ENCODE results near the gene STK17A.

STK17A gene

DNA sequence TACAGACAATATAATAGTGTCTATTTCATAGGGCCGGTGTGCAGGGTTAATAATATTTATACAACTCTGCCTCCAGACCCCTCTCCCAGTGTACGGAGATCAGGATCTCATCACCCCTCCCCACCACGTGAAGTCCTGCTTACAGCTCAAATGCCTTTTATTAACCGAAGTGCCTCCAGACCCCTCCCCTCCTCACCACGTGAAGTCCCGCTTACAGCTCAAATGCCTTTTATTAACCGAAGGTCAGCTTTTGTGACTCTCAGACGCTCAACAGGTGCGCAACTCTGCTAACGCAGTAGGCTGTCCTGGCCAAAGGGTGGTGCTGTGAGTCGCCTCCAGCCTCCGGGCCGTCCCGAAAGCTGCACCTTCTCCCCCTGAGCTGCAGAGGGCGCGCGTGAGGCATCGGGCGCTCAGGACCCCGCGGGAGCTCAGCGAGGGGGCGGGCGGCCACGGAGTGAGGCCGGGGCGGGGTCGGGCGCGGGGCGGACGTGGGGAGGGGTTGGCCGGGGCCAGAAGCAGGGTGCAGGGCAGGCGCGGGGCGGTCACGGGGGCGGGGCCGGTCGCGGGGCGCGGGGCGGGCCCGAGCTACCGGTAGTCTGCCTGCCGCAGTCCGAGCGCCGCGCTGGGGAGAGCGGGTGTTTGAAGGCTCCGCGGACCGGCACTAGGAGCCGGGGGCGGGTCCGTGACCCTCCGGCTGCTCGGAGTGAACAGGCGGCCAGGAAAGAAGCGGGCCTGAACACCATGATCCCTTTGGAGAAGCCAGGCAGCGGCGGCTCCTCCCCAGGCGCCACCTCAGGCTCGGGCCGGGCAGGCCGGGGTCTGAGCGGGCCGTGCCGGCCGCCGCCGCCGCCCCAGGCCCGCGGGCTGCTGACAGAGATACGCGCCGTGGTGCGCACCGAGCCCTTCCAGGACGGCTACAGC is at the start of gene STK17A:
Gene STK17A (plus strand): TSS at position 606 of the 921 bp plus-strand sequence. CDS start 136 bp downstream, at position 742.
- DNase-seq = peak; percentile 94

DNA sequence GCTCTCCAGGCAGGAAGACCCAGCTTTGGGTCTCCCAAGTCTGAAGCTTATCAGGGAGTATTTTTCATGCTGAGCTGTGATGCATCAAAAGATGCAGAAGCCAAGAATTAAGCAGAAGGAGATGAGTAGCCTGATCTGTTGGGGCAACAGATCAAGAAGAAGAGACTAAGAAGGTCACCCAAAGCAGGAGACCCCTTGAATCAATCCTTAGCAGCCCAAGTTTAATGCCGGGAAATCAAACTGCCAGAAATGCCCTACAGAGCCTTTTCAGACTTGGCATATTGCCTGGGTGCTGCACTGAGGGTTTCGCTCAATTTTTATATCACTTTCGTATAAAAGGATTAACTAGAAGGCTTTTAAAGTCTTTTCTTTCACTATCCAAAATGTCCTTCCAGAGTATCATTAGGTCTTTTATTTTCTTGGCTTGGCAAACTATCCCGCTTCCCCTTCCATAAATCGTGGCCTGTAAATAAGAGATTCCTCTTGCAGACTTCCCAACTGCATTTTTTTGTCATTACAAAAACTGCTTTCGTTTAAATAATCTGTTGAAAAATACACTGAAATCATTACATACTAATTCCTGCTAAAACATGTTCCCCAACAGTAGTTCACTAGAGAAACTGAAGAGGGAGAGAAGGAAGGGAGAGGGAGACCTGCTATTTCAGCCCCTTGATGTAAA is 49.0 kb upstream of the STK17A start:
- DNase-seq = no peak

DNA sequence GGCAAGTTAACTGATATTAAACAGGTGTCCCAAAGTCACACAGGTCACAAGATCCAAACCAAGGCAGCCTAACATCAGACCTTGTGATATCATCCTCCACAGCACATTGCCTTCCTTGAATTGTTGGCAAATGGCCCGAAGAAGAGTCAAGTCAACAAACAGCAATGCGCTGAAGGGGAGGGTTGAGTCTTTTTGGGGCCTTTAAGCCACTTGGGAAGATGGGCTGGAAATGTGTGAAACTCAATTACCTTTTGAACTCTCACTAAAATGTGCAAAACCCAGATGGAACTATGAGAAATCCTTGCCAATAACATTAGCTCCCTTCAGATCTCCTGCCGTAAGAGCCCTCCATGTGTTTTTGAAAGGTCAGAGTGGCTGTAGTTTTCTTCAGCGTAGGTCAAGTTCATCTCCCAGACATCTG is 47.9 kb upstream of the STK17A start:
- DNase-seq = no peak

DNA sequence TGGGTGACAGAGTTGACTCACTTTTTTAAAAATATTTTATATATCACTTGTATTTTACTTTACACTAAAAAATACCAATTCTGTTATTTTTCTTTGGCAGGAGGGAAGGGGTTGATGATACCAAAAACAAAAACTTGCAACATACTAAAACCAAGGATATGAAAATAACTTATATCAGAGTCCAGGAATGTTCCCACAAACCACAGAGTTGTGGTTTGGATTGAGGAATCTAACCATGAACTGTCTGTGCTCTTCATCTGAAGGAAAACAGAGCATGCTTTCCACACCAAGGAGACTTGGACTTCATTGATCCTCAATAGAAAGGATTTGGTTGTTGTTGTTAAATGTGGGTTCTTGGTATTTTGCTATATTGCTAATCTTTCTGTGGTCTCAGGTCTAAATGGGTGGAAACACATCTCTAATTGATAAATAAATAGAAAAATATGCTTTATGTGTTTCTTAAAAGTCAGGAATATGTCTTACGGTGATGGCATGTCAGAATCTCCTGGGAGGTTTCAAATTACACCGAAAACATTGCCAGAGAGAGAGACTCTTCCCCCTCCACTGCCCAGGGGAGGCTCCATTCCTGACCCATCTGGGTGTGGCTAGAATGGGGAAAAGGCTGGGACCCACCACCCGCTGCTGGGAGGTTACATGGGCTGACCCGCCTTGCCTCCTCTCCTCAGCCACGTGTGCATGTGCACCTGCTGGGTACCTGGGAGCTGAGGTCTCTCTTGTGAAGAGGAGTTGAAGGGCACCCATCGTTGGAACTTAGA is 46.9 kb upstream of the STK17A start:
- no peak for DNase-seq

DNA sequence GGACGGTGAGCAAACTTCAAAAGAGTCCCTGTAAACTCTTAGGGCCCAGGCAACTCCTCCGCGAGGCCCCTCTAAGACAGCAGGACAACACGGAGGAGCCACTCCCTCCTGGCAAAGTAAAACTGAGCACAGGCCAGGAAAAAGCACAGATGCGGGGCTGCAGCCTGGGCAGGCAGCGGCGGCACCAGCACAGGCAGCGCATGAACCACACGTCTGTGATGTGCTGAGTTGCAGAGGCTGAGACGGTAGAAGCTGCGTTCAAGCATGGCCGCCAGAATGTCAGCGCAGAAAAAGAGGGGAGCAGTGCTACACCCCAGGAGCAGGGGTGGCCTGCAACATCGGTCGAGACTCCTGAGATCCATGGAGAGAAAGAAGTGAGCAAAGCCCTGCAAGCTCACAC is 46.1 kb upstream of the STK17A start:
- no peak for DNase-seq

DNA sequence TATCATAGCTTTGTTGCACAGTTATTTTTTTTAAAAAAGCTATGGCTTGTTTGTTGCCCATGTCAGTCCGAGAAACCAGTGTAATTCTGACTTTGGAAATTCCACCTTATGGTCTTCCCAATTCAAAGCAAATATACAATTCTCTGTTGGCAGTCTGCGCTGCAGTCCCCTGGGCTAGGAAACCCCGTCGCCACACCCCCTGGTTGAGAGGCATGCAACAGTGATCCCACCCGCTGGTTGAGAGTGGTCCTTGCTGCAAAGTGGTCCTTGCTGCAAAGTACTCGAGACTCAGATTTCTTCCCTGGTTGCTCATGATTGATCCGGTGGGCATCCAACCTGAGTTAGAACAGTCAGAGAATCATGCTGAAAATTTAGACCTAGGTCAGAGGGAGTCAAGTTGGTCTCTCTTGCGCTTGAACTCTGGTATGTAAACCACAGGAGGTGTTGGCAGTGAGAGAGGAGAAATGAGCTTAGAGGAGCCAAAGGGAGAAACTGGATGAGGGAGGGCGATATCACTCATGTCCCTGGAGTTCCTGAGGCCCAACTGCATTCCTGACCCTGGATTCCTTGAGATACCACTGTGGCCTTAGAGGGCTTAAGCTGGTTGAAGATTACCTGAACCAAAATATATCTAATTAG is 45.0 kb upstream of the STK17A start:
- DNase-seq = no peak

DNA sequence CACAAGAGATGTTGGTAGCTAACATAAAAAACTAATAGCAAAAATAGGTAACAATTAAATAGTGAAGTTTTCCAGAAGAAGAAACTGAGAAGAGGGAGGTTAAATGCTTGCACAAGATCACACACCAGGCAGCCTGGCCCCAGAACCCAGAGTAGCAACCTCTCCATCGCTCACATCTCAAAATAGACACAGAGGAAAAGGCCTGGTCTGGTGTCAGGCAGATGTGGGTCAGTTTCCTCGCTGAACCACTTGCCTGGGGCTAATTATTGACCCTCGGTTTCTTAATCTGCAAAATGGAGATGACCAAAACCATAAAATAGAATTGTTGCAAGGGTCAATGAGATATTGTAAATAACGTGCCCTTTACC is 44.5 kb upstream of the STK17A start:
- no peak for DNase-seq

DNA sequence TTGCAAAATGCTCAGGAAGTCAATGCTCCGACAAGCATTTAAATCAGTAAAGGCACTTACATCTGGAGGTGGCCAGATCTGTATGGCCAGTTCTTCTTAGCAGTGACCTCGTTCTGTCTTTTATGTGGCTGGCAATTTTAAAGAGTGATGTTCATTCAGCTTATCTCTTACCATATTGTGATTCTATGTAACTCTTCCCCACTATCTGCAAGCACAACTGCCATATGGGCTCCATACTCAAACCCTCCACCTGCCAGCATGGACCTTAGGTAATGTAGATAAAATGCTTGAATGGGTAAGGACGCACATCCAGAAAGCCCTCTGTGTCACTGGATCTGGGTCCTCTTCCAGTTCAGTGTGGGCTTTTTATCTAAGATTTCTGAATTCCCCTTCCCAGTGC is 42.4 kb upstream of the STK17A start:
- DNase-seq = no peak

DNA sequence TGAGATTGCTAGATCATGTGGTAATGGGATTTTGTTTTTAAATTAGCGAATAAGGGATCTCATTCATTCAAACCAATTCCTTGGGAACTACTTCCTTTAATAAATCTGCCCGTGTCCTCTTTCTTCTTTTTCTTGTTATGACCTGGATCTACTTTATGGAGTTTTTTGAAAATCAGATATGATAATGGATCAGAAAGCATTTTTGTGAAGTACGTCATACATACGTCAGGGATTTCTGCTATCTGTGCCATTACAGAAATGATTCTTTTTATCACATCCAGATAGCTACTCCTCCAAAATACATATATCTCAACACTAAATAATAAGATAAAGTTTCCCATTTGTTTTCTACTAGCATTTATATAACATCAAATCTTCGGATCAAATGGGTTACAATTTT is 40.2 kb upstream of the STK17A start:
- DNase-seq = no peak

DNA sequence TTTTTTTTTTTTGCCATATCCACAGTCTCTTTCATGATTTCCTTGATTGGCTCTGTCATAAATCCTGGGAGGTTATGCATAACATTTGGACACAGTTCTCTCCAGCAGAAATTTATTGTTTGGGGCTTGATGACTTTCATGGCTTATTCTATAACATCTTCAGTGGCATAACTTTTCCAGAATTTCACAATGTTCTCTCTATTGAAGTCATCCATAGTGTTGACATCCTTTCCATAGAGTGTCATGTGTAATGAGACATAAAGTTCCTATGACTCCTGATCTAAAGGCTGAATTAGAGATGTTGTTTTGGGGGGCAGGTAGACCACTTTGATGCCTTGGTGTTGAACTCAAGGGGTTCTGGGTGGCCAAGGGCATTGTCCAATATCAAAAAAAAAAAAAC is 36.7 kb upstream of the STK17A start:
- DNase-seq = no peak

DNA sequence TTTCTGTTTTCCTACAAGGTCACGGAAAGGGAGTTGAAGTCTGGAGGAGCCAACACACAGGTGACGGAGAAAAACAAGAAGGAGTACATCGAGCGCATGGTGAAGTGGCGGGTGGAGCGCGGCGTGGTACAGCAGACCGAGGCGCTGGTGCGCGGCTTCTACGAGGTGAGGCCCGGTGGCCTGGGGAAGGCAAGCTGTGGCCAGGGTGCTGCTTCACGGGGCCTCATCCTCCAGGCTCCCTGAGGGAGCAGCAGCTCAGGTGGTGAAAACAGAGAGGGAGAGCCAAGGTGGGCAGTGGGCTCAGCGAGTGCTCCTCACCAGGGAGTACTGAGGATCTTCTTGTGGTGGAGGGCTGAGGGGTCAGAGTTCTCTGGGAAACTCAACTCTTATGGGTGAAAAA is 32.5 kb upstream of the STK17A start:
- no peak for DNase-seq

DNA sequence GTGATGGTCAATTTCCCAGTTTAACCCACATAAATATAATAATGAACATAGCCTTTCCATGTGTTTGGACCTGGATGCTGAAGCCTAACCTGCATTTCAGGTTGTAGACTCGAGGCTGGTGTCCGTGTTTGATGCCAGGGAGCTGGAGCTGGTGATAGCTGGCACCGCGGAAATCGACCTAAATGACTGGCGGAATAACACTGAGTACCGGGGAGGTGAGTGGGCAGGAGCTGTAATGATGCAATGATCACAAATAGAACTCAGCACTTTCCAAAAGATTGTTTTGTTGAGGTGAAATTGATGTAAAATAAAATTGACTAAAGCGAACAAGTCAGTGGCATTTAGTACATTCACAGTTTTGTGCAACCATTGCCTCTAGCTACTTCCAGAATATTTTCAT is 30.8 kb upstream of the STK17A start:
- DNase-seq = no peak

DNA sequence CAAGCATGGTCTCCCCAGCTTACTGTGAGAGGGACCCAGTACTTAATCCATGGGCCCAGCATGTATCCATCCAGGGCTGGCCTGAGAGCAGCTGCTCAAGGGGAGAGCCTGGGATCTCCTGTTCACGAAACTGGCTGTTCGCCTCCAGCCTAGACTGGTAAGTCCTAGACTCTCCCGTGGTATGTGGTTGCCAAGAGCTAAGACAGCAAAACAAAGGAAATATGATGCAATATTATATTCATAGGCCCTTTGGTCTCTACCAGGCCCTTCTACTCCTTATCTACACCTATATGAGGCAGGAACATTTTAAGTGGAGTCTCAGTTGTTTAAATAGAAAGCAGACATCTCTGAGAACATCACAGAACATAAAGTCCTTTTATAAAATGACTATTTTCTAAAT is 28.9 kb upstream of the STK17A start:
- no peak for DNase-seq

DNA sequence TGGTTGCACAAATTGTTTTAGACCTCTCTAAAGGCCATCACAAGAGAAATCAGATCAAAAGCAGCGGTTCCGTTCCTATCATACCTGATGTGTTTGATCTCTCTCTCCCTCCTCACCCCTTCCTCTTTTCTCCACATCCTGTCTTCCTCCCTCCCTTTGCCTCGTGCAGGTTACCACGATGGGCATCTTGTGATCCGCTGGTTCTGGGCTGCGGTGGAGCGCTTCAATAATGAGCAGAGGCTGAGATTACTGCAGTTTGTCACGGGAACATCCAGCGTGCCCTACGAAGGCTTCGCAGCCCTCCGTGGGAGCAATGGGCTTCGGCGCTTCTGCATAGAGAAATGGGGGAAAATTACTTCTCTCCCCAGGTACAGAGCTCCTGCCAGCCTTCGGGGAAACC is 28.5 kb upstream of the STK17A start:
- no peak for DNase-seq

DNA sequence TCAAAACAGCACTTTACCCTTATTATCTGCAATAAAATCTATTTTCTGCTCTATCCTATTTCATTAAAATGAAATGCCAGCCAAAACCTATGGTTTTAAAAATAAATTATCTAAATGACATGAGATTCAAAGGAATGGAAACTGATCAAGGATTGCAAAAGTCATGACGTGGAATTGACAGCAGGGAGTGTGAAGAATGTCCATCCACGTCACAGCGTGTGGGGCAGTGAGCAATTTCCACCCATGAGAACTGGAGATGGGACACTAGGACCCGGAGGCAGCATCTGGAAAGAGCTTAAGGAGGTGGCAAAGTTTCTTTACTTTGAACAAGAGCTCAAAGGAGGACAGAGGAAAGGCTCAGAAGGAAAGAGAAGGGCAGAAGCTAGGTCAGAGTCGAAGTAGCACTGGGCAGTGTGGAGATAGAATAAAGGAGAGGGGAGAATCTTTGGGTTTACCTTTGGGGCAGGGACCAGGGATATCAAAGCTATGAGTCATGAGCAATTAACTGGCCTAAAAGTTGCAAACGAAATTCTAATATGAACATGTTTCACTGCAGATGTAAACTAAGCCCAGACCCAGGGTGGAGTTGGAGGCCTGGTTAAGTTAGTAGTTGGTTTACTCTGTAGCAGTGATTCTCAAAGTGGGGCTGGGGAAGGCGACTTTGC is 24.9 kb upstream of the STK17A start:
- DNase-seq = no peak

DNA sequence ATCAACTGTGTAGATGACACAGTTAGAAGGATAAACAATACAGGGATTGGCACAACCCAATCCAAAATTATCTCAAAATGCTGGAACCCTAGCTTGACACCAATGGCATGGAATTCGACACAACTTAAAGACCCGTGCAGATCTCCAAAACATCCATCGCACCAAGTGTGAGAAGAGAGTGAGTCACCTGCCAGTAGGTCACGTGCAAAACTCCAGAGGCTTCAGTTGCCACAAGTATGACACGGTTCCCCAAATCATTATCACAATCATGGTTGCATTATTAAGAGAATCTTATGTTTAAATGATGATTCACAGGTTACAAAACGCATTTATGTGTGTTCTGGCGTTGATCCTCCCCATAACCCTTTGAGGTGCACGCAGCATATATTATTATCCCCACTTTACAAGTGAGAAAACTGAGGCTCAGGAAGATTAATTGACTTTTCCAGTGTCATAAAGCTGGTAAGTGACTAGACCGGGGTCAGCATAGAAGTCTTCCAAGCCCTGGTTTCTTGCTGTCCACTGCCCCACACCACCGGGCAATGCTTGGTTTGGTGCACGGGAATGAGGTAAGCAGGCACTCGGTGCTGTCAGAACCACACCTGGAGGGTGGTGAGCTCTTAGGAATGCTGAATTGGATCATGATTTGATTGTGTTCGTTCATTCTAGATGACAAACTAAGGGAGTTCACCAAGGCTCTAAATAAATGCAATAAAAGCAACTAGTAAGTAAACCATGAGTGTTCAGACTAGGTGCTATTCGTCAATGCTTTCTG is 23.6 kb upstream of the STK17A start:
- no peak for DNase-seq

DNA sequence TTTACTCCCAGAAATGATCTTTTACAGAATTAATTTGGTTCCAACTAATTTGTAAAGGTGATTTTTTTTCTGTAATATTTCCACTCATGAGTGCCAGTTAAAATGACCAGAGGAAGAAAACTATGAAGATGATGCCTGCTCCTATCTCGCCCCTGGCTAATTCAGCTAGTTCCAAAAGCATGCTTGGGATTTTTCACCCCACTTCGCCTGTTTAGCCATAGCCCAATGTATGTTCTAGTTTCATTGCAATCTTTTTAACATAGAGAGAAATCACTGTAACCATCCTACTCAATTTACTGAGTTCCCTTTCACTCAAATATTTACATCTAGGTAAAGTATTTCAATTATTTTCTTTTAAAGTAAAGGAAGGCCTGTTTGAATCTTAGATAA is 23.0 kb upstream of the STK17A start:
- no peak for DNase-seq

DNA sequence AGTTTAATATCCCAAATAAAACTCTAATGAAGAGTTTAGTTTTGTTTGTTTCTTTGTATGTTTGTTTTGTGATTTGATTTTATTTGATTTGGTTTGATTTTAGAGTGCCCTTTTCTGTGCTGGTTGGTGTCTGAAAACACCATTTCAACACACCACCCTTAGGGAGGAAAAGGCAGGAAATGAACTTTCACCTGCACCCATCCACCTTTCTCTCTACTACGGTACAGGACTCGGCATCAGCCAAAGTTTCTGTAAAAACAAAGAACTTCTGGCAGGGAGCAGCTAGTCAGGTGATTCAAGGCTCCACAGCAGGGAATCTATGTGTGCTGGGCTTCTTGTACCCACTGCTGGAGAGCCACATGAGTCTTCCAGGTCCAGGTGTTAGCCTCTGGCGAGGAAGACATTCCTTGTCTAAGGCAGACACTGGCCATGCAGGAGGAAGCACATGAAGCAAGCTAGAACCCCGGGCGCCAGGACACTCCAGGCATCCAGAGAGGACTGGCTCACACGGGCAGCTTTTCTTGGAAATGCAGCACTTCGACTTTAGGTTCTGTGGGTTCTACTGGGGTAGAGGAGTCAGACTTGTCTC is 22.1 kb upstream of the STK17A start:
- DNase-seq = no peak

DNA sequence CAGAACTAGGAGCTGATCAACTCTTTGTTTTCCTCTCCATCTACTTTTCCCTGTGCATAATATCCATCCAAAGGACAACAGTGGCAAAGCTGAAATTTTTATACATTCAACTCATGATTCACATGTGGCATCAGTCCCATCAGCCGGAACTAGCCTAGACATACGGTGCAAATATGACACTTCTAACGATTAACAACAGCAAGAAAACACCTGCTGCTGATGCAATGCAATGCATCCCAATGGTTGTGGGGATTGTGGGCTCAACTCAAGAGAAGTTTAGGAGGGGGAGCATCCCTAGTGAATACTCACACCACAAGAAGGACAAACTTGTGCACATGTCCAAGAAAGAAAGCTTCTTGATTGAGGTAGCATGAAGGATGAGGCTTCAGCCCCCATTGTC is 20.5 kb upstream of the STK17A start:
- no peak for DNase-seq

DNA sequence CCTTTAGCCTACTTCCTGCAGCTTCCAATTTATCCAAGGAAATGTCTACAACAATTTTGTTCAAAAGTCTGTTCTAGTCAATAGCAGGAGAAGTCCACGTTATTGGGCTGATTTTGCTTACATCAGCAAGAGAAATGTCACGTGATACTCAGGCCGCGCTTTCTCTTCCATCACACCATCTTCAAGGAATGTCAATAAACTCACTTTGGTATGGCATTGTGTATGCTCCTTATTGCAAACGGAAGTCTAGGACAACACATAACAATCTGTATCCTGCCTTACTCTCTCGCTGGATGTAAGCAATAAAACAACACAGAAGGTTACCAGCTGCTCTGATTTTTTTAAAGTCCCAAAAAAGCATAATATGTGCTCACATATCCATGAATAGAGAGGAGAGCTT is 17.1 kb upstream of the STK17A start:
- DNase-seq = no peak

DNA sequence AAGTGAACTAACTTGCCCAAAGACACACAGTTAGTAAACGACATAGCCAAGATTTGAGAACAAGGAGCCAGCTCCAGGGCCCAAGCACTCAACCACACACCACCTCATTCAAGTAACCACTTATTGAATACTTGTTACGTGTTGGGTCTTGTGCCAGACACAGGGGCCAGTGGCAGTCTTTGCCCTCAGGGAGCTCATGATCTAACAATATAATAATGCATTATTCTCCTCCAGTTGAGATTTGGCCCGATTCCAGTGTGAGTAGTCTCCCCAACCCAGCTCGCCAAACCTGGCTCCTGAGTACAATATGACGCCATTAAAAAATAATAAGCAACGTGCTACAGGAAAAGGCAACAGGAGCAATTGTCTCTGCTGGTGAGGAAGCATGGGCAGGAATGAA is 14.4 kb upstream of the STK17A start:
- no peak for DNase-seq

Measured in NCI-H510A treated with DMSO at 0.1 percent for 48 hours (cell line).